ENCODE measurements around the gene LTO1.

DNA sequence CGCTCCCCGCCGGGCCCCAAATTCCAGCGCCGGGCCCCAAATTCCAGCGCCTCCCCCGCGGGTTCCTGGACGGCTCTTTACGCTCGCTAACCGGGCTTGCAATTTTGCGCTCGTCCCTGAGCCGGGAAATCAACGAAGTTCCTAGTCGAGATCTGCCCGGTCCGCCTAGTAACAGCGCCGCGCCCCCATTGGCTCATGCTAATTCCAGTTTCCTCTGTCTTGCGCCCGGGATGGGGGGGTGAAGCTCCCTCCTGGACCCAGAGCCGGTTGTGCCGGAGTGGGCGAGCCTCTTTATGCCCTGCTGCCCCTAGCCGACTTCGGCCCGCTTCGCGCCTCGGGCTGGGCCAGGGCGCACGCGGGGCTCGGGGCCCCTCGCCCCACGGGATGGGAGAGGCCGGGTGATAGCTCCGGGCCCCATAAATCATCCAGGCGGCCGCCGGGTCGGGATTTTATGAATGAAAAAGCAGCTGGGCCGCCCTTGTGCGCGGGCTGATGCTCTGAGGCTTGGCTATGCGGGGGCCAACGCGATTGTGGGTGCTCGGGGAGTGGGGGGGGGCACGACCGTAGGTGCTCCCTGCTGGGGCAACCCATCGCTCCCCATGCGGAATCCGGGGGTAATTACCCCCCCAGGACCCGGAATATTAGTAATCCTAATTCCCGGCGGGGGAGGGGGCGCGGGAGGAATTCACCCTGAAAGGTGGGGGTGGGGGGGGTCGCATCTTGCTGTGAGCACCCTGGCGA, 36.0 kb downstream of the LTO1 start:
- TF ChIP-seq, protein P1, sequence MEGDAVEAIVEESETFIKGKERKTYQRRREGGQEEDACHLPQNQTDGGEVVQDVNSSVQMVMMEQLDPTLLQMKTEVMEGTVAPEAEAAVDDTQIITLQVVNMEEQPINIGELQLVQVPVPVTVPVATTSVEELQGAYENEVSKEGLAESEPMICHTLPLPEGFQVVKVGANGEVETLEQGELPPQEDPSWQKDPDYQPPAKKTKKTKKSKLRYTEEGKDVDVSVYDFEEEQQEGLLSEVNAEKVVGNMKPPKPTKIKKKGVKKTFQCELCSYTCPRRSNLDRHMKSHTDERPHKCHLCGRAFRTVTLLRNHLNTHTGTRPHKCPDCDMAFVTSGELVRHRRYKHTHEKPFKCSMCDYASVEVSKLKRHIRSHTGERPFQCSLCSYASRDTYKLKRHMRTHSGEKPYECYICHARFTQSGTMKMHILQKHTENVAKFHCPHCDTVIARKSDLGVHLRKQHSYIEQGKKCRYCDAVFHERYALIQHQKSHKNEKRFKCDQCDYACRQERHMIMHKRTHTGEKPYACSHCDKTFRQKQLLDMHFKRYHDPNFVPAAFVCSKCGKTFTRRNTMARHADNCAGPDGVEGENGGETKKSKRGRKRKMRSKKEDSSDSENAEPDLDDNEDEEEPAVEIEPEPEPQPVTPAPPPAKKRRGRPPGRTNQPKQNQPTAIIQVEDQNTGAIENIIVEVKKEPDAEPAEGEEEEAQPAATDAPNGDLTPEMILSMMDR (IDR thresholded peaks at IDR 0.05) = no peak
- TF ChIP-seq ESRRA (CRISPR knock-in tag; IDR thresholded peaks at IDR 0.05; ENCODE audit: borderline replicate concordance) = no peak
- TF ChIP-seq KAT7 (CRISPR knock-in tag; IDR thresholded peaks at IDR 0.05; ENCODE audit: borderline replicate concordance) = no peak
- TF ChIP-seq ZNF121 (CRISPR knock-in tag; IDR thresholded peaks at IDR 0.05) = no peak
